ENCODE measurements around the gene ZC3H12C.

ZC3H12C gene

DNA sequence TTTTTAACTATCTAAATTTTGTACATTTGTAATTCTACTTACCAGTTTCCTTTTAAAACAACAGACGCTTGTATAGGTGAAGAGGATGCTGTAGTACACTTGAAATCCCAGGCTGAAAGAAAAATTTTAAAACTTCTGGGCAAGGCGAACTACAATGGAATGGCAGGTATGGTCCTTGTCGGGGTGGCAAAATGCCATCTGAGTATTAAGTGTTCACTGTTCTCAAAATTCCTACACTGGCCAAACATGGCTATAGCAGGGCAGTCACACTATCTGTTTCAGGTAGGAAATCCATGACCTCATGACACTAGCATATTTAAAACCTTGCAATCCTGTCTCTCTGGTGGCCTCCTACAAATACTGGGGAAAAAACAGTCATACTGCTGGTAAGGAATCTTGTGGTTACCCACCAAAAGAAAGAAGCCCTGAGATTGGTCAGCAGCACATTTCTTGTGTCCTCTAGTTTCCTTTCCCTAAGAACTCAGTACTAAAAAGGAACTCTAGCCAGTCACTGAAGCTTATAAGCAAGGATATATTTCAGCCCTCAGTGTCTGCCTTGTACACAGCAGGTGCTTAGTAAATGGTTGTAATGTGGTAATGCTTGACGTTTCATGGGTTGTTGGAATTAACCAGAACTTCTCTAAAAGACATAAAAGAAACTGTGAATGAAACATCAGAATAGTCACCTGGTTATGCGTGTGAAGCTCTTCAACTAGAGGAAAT, 5.2 kb upstream of the ZC3H12C start:
- Histone ChIP-seq H4K20me1 (ENCODE audit: insufficient read depth, low read length) (no peaks in the 10 kb centered on the region), H3K36me3 (ENCODE audit: insufficient read depth, low read length) (no peaks in the 10 kb centered on the region), H3K9me3 (ENCODE audit: low read length) (no peaks in the 10 kb centered on the region), H3K4me2 (ENCODE audit: low read length) (no peak overlapping the region), H3K4me1 (ENCODE audit: insufficient read depth, low read length, severe bottlenecking) (no peaks in the 10 kb centered on the region), H3K9me2 (ENCODE audit: low read depth, low read length) (no peaks in the 10 kb centered on the region), H3K4me3 (ENCODE audit: low read depth, low read length, poor library complexity, severe bottlenecking) (no peak overlapping the region), H3K9ac (ENCODE audit: low read length) (no peak overlapping the region), H3F3A (ENCODE audit: insufficient read depth, low read length) (no peaks in the 10 kb centered on the region), H3K27ac (ENCODE audit: low read depth, low read length, poor library complexity, severe bottlenecking) (no peak overlapping the region), H3K27me3 (ENCODE audit: insufficient read depth, low read length) (peaks cover 6% of the 10 kb centered on the region; the same call in 1 of the 2 replicates), H2AFZ (ENCODE audit: low read length) (no peak overlapping the region), H3K79me2 (ENCODE audit: insufficient read depth, low read length) (no peaks in the 10 kb centered on the region)
- TF ChIP-seq EZH2 (IDR thresholded peaks at IDR 0.05; ENCODE audit: borderline replicate concordance, low read length) = no peak
- TF ChIP-seq, protein P1, sequence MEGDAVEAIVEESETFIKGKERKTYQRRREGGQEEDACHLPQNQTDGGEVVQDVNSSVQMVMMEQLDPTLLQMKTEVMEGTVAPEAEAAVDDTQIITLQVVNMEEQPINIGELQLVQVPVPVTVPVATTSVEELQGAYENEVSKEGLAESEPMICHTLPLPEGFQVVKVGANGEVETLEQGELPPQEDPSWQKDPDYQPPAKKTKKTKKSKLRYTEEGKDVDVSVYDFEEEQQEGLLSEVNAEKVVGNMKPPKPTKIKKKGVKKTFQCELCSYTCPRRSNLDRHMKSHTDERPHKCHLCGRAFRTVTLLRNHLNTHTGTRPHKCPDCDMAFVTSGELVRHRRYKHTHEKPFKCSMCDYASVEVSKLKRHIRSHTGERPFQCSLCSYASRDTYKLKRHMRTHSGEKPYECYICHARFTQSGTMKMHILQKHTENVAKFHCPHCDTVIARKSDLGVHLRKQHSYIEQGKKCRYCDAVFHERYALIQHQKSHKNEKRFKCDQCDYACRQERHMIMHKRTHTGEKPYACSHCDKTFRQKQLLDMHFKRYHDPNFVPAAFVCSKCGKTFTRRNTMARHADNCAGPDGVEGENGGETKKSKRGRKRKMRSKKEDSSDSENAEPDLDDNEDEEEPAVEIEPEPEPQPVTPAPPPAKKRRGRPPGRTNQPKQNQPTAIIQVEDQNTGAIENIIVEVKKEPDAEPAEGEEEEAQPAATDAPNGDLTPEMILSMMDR (IDR thresholded peaks at IDR 0.05; ENCODE audit: low read length) = no peak

DNA sequence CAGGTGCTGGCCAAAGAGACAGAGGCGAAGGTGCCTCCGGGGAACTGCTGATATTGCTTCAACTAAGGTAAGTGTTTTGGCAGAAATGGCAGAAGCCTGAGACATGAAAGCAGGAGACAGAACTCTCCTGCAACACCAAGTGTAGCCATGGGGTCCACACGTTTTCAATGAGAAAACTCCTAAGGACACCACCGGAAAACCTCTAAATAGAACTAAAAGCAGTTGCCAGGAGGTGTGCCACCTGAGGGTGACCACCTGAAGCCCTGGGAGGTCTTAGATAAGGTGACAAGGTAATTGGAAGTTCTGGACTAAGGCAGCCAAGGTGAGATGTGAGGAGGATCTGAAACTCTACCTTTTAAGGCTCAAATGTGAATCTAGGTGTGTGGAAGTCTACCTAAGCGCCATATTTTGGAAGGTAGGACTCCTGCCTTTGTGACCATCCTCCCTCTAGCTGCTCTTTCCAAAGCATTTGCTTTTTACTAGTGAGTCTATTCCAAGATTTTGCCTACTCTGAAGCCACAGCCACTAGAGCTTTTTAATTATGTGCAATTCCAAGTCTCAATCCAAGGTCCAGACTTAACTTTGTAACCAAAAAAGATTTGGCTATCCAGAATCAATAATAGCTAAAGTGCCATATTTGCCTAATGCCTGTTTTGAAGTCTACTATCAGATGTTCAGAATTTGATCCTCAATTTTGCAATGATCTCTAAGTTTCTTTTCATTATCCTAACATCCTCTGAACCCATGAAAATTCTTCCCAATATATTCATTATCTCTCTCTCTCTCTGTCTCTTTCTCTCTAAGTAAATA, 4.5 kb upstream of the ZC3H12C start:
- no peaks in the 10 kb centered on the region for H3K36me3 ChIP-seq (ENCODE audit: insufficient read depth, low read length)
- H3K4me3 ChIP-seq (ENCODE audit: low read depth, low read length, poor library complexity, severe bottlenecking) = no peak overlapping the region
- H3K4me2 ChIP-seq (ENCODE audit: low read length) = no peak overlapping the region
- TF ChIP-seq EZH2 (IDR thresholded peaks at IDR 0.05; ENCODE audit: borderline replicate concordance, low read length) = no peak
- TF ChIP-seq, protein P1 (IDR thresholded peaks at IDR 0.05; ENCODE audit: low read length) = no peak
- H3K79me2 ChIP-seq (ENCODE audit: insufficient read depth, low read length) = no peaks in the 10 kb centered on the region
- no peak overlapping the region for H3K9ac ChIP-seq (ENCODE audit: low read length)
- H3F3A ChIP-seq (ENCODE audit: insufficient read depth, low read length) = no peaks in the 10 kb centered on the region
- no peaks in the 10 kb centered on the region for H4K20me1 ChIP-seq (ENCODE audit: insufficient read depth, low read length)
- H2AFZ ChIP-seq (ENCODE audit: low read length) = no peak overlapping the region
- H3K4me1 ChIP-seq (ENCODE audit: insufficient read depth, low read length, severe bottlenecking) = no peaks in the 10 kb centered on the region
- no peak overlapping the region for H3K27ac ChIP-seq (ENCODE audit: low read depth, low read length, poor library complexity, severe bottlenecking)
- peaks cover 6% of the 10 kb centered on the region; the same call in 1 of the 2 replicates for H3K27me3 ChIP-seq (ENCODE audit: insufficient read depth, low read length)
- no peaks in the 10 kb centered on the region for H3K9me2 ChIP-seq (ENCODE audit: low read depth, low read length)
- no peaks in the 10 kb centered on the region for H3K9me3 ChIP-seq (ENCODE audit: low read length)

DNA sequence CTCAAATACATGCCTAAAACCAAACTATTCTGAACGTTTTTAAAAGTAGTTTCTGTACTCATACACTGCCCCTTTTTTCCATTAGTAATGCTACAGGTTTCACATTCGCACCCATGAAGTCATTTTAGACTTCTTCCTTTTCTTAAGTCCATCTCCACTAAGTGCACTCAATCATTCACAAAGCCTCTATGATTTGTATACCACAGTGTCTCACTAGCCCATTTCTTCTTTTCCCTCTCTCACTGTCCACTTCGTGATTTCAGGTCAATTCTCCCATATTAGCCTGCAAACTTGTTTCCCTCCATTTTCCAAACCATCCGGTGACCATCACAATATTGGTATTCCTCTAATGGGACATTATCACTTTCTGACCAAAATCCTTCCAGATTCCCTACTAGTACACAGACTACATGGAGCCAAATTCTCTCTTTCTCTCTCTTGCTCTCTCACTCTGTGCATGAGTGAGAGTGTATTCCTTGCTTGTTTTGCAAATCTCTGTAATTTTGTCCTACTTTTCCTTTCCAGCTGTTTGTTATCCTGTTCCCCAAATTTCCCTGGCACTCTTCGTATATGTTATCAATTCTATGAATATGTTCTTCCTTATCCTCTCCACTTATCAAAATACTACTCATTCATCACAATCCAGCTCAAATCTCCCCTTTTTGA, 3.4 kb upstream of the ZC3H12C start:
- no peak overlapping the region for H3K4me2 ChIP-seq (ENCODE audit: low read length)
- H4K20me1 ChIP-seq (ENCODE audit: insufficient read depth, low read length) = no peaks in the 10 kb centered on the region
- no peak overlapping the region for H3K27ac ChIP-seq (ENCODE audit: low read depth, low read length, poor library complexity, severe bottlenecking)
- H3F3A ChIP-seq (ENCODE audit: insufficient read depth, low read length) = no peaks in the 10 kb centered on the region
- no peaks in the 10 kb centered on the region for H3K9me3 ChIP-seq (ENCODE audit: low read length)
- no peak overlapping the region for H3K4me3 ChIP-seq (ENCODE audit: low read depth, low read length, poor library complexity, severe bottlenecking)
- H3K36me3 ChIP-seq (ENCODE audit: insufficient read depth, low read length) = no peaks in the 10 kb centered on the region
- H3K27me3 ChIP-seq (ENCODE audit: insufficient read depth, low read length) = peaks cover 6% of the 10 kb centered on the region; the same call in 1 of the 2 replicates
- H3K79me2 ChIP-seq (ENCODE audit: insufficient read depth, low read length) = no peaks in the 10 kb centered on the region
- TF ChIP-seq EZH2 (IDR thresholded peaks at IDR 0.05; ENCODE audit: borderline replicate concordance, low read length) = no peak
- TF ChIP-seq, protein P1 (IDR thresholded peaks at IDR 0.05; ENCODE audit: low read length) = no peak
- no peak overlapping the region for H2AFZ ChIP-seq (ENCODE audit: low read length)
- H3K4me1 ChIP-seq (ENCODE audit: insufficient read depth, low read length, severe bottlenecking) = no peaks in the 10 kb centered on the region
- H3K9ac ChIP-seq (ENCODE audit: low read length) = no peak overlapping the region
- H3K9me2 ChIP-seq (ENCODE audit: low read depth, low read length) = no peaks in the 10 kb centered on the region

Measured in OCI-LY1 (cell line).